ENCODE results near the gene MIER3. TPM values are rescaled to one million over a fixed set of nuclear protein-coding genes. Genes with fewer than 3 reads are reported as not detected.

The MIER3 gene
- polyA plus RNA-seq, 1 of the 3 experiments (the other 2 are of a cell fraction) = 3.8 TPM

DNA sequence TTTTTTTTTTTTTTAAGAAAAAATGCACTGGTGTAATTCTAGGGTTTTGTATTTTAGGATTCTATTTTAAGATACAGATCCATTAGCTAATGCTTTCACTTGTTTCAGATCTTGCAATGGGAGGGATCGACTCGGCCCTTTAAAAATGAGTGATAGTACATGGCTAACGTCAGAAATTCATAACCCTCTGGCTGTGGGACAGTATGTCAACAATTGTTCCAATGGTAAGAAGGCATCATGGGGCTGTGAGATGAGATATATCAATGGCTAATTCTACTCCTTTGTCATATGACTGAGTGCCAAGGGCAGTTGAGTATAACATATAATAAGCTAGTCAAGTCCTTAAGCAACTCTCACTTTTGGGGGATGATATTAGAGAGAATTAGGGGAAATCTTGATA, 38.2 kb downstream of the MIER3 start:
- Histone ChIP-seq H3K79me2 (ENCODE audit: insufficient read depth) (peaks cover 15% of the 10 kb centered on the region; the same call in 1 of the 2 replicates), H3K4me1 (ENCODE audit: control insufficient read depth in 1 of 2, insufficient read depth in 2 of 2, low read depth in 1 of 2, low read length in 1 of 2) (peaks cover 0 to 15% of the 10 kb centered on the region in 2 experiments; a peak in 2 of 4 replicates), H3K4me2 (no peak overlapping the region), H3K9ac (no peak overlapping the region), H3K27ac (ENCODE audit: low read depth in 2 of 2, low read length in 1 of 2) (peak overlapping the region in 1 of 2 experiments; percentile 58; a peak in 2 of 4 replicates), H2AFZ (ENCODE audit: low read depth) (no peak overlapping the region), H4K20me1 (ENCODE audit: insufficient read depth) (no peaks in the 10 kb centered on the region), H3F3A (replicated peaks; ENCODE audit: insufficient read depth) (peaks cover 17% of the 10 kb centered on the region), H3K27me3 (ENCODE audit: insufficient read depth) (no peaks in the 10 kb centered on the region), H3K36me3 (replicated peaks in 1 of 2; ENCODE audit: control insufficient read depth in 1 of 2, insufficient read depth in 2 of 2, low read length in 1 of 2) (peaks cover 21% of the 10 kb centered on the region in 2 experiments), H3K9me3 (no peaks in the 10 kb centered on the region), H3K4me3 (ENCODE audit: low read depth in 2 of 2, low read length in 1 of 2) (no peak overlapping the region), H3K9me2 (no peaks in the 10 kb centered on the region)
- DNase-seq = no peak
- POLR2A ChIA-PET = no interaction called here
- WGBS (ENCODE audit: low lambda C conversion rate) = 98% methylated on average over 3 of the region's 3 CpGs
- CTCF ChIA-PET = no interaction called here
- TF ChIP-seq GABPA (IDR thresholded peaks at IDR 0.05; ENCODE audit: low read depth) = no peak
- TF ChIP-seq, protein P1, sequence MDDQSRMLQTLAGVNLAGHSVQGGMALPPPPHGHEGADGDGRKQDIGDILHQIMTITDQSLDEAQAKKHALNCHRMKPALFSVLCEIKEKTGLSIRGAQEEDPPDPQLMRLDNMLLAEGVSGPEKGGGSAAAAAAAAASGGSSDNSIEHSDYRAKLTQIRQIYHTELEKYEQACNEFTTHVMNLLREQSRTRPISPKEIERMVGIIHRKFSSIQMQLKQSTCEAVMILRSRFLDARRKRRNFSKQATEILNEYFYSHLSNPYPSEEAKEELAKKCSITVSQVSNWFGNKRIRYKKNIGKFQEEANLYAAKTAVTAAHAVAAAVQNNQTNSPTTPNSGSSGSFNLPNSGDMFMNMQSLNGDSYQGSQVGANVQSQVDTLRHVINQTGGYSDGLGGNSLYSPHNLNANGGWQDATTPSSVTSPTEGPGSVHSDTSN (IDR thresholded peaks at IDR 0.05) = no peak
- no peak for TF ChIP-seq SMC3 (IDR thresholded peaks at IDR 0.05; ENCODE audit: low read depth, low read length)

DNA sequence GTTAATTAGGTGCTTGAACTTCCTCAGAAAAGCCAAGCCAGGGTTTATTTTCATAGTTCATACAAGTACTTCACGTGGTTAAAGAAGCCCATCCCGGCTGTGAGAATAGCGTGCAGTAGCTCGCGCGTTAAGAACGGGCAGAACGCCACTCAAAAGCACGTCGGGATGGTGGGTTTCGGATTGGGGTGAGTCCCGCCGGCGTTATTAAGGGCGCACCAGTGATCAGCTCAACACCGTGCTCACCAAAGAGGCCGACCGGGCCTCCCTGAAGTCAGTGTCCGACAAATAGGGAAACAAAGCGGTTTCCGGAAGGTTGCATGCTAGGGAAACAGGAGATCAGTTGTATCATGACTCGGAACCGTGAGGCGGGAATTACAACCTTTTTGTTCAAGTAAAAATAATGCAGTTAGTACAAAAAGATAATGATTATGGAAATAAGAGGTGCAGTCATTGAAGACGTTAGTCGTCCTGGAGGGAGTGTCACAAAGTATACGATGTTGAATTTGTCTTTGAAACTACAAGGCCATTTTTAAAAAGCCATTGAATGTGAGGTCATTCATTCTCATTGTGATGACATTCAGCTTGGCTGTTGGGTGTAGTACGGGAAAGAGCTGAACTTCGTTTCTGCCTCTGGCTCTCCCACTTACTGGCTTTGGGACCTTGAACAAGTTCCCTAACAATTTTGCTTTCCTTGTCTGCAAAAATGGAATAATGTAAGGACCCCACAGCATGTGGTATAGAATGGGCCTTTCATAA, 41.5 kb downstream of the MIER3 start:
- no peaks in the 10 kb centered on the region for H4K20me1 ChIP-seq (ENCODE audit: insufficient read depth)
- peak overlapping the region; percentile 90 for H2AFZ ChIP-seq (ENCODE audit: low read depth)
- ChIA-PET CTCF (interaction anchor here (0.9 to 1.9 kb wide), 5 partner anchors 10 to 640 kb away, joined by 3 to 6 read pairs (median 4); no protein-coding TSS in a partner anchor), POLR2A (interaction anchor here (0.7 to 2.6 kb wide), 8 partner anchors 8 to 640 kb away, joined by 3 to 14 read pairs (median 3); no protein-coding TSS in a partner anchor)
- H3K27ac ChIP-seq (ENCODE audit: low read depth in 2 of 2, low read length in 1 of 2) = peak overlapping the region; percentile 95 to 98
- H3K4me3 ChIP-seq (ENCODE audit: low read depth in 2 of 2, low read length in 1 of 2) = peak overlapping the region; percentile 72 to 77
- H3K27me3 ChIP-seq (ENCODE audit: insufficient read depth) = no peaks in the 10 kb centered on the region
- WGBS (ENCODE audit: low lambda C conversion rate) = 4% methylated on average over 29 of the region's 29 CpGs
- H3K9me3 ChIP-seq = no peaks in the 10 kb centered on the region
- H3F3A ChIP-seq (replicated peaks; ENCODE audit: insufficient read depth) = peaks cover 7% of the 10 kb centered on the region
- peaks cover 15% of the 10 kb centered on the region; the same call in 1 of the 2 replicates for H3K79me2 ChIP-seq (ENCODE audit: insufficient read depth)
- peak overlapping the region; percentile 93 for H3K4me2 ChIP-seq
- no peaks in the 10 kb centered on the region for H3K9me2 ChIP-seq
- peak; percentile 36 for DNase-seq
- H3K36me3 ChIP-seq (replicated peaks in 1 of 2; ENCODE audit: control insufficient read depth in 1 of 2, insufficient read depth in 2 of 2, low read length in 1 of 2) = peaks cover 13 to 20% of the 10 kb centered on the region in 2 experiments
- H3K9ac ChIP-seq = peak overlapping the region; percentile 91
- peaks cover 0 to 14% of the 10 kb centered on the region in 2 experiments; a peak in 2 of 4 replicates for H3K4me1 ChIP-seq (ENCODE audit: control insufficient read depth in 1 of 2, insufficient read depth in 2 of 2, low read depth in 1 of 2, low read length in 1 of 2)
- TF ChIP-seq, protein P2, sequence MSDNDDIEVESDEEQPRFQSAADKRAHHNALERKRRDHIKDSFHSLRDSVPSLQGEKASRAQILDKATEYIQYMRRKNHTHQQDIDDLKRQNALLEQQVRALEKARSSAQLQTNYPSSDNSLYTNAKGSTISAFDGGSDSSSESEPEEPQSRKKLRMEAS (IDR thresholded peaks at IDR 0.05; ENCODE audit: low read depth) = peak; percentile 87
- TF ChIP-seq, protein P3, sequence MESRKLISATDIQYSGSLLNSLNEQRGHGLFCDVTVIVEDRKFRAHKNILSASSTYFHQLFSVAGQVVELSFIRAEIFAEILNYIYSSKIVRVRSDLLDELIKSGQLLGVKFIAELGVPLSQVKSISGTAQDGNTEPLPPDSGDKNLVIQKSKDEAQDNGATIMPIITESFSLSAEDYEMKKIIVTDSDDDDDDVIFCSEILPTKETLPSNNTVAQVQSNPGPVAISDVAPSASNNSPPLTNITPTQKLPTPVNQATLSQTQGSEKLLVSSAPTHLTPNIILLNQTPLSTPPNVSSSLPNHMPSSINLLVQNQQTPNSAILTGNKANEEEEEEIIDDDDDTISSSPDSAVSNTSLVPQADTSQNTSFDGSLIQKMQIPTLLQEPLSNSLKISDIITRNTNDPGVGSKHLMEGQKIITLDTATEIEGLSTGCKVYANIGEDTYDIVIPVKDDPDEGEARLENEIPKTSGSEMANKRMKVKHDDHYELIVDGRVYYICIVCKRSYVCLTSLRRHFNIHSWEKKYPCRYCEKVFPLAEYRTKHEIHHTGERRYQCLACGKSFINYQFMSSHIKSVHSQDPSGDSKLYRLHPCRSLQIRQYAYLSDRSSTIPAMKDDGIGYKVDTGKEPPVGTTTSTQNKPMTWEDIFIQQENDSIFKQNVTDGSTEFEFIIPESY (IDR thresholded peaks at IDR 0.05; ENCODE audit: borderline replicate concordance, low read depth) = no peak
- TF ChIP-seq GATA2 (CRISPR knock-in tag; IDR thresholded peaks at IDR 0.05) = no peak
- no peak for TF ChIP-seq POLR2AphosphoS5 (IDR thresholded peaks at IDR 0.05; ENCODE audit: low read depth, low read length)
- no peak for TF ChIP-seq TEAD4 (IDR thresholded peaks at IDR 0.05; ENCODE audit: borderline replicate concordance, insufficient read depth)
- TF ChIP-seq, protein P4, sequence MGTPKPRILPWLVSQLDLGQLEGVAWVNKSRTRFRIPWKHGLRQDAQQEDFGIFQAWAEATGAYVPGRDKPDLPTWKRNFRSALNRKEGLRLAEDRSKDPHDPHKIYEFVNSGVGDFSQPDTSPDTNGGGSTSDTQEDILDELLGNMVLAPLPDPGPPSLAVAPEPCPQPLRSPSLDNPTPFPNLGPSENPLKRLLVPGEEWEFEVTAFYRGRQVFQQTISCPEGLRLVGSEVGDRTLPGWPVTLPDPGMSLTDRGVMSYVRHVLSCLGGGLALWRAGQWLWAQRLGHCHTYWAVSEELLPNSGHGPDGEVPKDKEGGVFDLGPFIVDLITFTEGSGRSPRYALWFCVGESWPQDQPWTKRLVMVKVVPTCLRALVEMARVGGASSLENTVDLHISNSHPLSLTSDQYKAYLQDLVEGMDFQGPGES (IDR thresholded peaks at IDR 0.05; ENCODE audit: low read depth, low read length) = no peak
- peak in 1 of 2 experiments; percentile 5; a peak in 1 of 4 replicates for TF ChIP-seq EP300 (IDR thresholded peaks at IDR 0.05; ENCODE audit: borderline replicate concordance in 1 of 2, low read depth in 1 of 2, low read length in 1 of 2)
- TF ChIP-seq JUND (IDR thresholded peaks at IDR 0.05) = no peak
- no peak for TF ChIP-seq FOXM1 (IDR thresholded peaks at IDR 0.05; ENCODE audit: low read depth)
- TF ChIP-seq, protein P5, sequence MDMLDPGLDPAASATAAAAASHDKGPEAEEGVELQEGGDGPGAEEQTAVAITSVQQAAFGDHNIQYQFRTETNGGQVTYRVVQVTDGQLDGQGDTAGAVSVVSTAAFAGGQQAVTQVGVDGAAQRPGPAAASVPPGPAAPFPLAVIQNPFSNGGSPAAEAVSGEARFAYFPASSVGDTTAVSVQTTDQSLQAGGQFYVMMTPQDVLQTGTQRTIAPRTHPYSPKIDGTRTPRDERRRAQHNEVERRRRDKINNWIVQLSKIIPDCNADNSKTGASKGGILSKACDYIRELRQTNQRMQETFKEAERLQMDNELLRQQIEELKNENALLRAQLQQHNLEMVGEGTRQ (IDR thresholded peaks at IDR 0.05; ENCODE audit: borderline replicate concordance, low read depth, low read length) = no peak
- TF ChIP-seq RAD21 (IDR thresholded peaks at IDR 0.05; ENCODE audit: low read length) = no peak
- TF ChIP-seq MXI1 (IDR thresholded peaks at IDR 0.05; ENCODE audit: low read depth, low read length) = peak; percentile 95
- TF ChIP-seq, protein P6, sequence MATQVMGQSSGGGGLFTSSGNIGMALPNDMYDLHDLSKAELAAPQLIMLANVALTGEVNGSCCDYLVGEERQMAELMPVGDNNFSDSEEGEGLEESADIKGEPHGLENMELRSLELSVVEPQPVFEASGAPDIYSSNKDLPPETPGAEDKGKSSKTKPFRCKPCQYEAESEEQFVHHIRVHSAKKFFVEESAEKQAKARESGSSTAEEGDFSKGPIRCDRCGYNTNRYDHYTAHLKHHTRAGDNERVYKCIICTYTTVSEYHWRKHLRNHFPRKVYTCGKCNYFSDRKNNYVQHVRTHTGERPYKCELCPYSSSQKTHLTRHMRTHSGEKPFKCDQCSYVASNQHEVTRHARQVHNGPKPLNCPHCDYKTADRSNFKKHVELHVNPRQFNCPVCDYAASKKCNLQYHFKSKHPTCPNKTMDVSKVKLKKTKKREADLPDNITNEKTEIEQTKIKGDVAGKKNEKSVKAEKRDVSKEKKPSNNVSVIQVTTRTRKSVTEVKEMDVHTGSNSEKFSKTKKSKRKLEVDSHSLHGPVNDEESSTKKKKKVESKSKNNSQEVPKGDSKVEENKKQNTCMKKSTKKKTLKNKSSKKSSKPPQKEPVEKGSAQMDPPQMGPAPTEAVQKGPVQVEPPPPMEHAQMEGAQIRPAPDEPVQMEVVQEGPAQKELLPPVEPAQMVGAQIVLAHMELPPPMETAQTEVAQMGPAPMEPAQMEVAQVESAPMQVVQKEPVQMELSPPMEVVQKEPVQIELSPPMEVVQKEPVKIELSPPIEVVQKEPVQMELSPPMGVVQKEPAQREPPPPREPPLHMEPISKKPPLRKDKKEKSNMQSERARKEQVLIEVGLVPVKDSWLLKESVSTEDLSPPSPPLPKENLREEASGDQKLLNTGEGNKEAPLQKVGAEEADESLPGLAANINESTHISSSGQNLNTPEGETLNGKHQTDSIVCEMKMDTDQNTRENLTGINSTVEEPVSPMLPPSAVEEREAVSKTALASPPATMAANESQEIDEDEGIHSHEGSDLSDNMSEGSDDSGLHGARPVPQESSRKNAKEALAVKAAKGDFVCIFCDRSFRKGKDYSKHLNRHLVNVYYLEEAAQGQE (IDR thresholded peaks at IDR 0.05; ENCODE audit: low read depth, low read length) = no peak
